Activated naive CD4-positive, alpha-beta T cell treated with anti-CD3 and anti-CD28 coated beads, Interleukin-2, amount 50 U/mL, for 24 hours (primary cell): Measurements from ENCODE around the gene STAG2.
A peak's percentile ranks its signal among the peaks of the same experiment; 100 is the strongest.

Experiments
- H3K27ac Mint-ChIP-seq: one replicate; pipeline ENCODE4 v1.8.0; 2021; ENCODE audit warnings: mild to moderate bottlenecking, mixed read lengths
- H3K27me3 Mint-ChIP-seq: one replicate; pipeline ENCODE4 v1.8.0; 2021; ENCODE audit warnings: mixed read lengths
- H3K36me3 Mint-ChIP-seq: one replicate; pipeline ENCODE4 v1.8.0; 2021; ENCODE audit warnings: mixed read lengths
- H3K4me1 Mint-ChIP-seq: one replicate; pipeline ENCODE4 v1.8.0; 2021; ENCODE audit warnings: mixed read lengths
- H3K4me3 Mint-ChIP-seq: one replicate; pipeline ENCODE4 v1.8.0; 2021; ENCODE audit warnings: mild to moderate bottlenecking, mixed read lengths
- H3K9me3 Mint-ChIP-seq: one replicate; pipeline ENCODE4 v1.8.0; 2021; ENCODE audit warnings: mixed read lengths

The STAG2 gene

GRCh38 chrX:123964156-123964834, 2.8 kb downstream of the STAG2 start:
- H3K27ac Mint-ChIP-seq, result peak overlapping the region; percentile 99
- H3K27me3 Mint-ChIP-seq, result no peaks in the 10 kb centered on the region
- no peaks in the 10 kb centered on the region for H3K9me3 Mint-ChIP-seq
- peak overlapping the region; percentile 99 for H3K4me3 Mint-ChIP-seq
- H3K36me3 Mint-ChIP-seq, result no peaks in the 10 kb centered on the region
- H3K4me1 Mint-ChIP-seq, result peaks cover 55% of the 10 kb centered on the region

DNA sequence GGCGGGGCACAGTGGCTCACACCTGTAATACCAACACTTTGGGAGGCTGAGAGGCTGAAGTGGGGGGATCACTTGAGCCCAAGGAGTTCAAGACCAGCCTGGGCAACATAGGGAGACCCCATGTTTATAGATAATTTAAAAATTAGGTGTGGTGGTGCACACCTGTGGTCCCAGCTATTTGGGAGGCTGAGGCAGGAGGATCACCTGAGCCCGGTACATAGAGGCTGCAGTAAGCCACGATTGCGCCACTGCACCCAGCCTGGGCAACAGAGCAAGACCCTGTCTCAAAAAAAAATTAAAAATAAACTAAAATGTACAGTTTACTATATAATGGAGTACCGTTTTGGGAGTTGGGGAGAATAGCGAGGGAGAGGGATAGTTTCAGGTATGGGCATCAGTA, 4.2 kb downstream of the STAG2 start:
- Mint-ChIP-seq H3K27me3 (no peaks in the 10 kb centered on the region), H3K9me3 (no peaks in the 10 kb centered on the region), H3K4me3 (peak overlapping the region; percentile 36), H3K36me3 (no peaks in the 10 kb centered on the region), H3K27ac (no peak overlapping the region), H3K4me1 (peaks cover 64% of the 10 kb centered on the region)

- Mint-ChIP-seq H3K27ac (no peak overlapping the region), H3K9me3 (no peaks in the 10 kb centered on the region), H3K4me1 (peaks cover 78% of the 10 kb centered on the region), H3K4me3 (peak overlapping the region; percentile 11), H3K36me3 (no peaks in the 10 kb centered on the region), H3K27me3 (no peaks in the 10 kb centered on the region)
Observed at GRCh38 chrX:123967497-123967896, 6.0 kb downstream of the STAG2 start.

- Mint-ChIP-seq H3K4me1 (peaks cover 77% of the 10 kb centered on the region), H3K9me3 (no peaks in the 10 kb centered on the region), H3K27ac (peak overlapping the region; percentile 65), H3K4me3 (no peak overlapping the region), H3K36me3 (no peaks in the 10 kb centered on the region), H3K27me3 (no peaks in the 10 kb centered on the region)
Observed at GRCh38 chrX:123968383-123969050, 7.0 kb downstream of the STAG2 start.

DNA sequence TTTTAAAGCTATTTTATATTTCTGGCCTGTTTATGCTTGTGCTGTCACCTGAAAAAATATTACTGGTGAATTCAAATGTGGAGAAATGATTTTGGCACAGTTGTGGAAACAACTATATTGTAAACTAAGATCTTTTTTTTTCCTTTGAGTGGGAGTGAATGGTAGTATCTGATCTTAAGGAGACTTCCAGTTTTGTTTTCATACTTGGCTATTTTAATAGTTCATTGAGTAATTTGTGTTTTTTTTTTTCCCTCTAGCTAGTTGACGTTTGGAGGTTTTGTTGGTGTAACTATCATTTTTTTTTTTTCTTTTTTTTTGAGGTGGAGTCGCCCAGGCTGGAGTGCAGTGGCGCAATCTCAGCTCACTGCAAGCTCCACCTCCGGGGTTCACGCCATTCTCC, 10.5 kb downstream of the STAG2 start:
- H3K27me3 Mint-ChIP-seq, result no peaks in the 10 kb centered on the region
- peaks cover 56% of the 10 kb centered on the region for H3K4me1 Mint-ChIP-seq
- H3K27ac Mint-ChIP-seq, result no peak overlapping the region

DNA sequence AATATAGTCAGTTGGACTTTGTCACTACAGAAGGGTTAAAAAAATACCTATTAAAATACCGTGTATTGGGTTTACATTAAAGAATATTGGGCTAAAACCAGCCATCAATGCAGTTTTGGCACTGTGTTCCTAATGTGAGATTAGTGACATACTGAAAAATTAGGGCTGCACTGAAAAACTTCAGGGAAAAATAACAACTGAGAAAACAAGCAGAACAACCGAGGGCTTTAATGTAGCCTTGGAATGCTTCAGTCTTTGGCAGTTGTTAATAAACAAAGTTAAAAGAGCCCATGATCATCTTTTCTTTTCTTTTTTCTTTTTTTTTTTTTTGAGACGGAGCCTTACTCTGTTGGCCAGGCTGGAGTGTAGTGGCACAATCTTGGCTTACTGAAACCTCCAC, 12.4 kb downstream of the STAG2 start:
- H3K4me3 Mint-ChIP-seq, result no peak overlapping the region

More for the DNA sequence above, 10.5 kb downstream of the STAG2 start:
- Mint-ChIP-seq H3K9me3 (no peaks in the 10 kb centered on the region), H3K36me3 (no peaks in the 10 kb centered on the region), H3K4me3 (peak overlapping the region; percentile 47)

DNA sequence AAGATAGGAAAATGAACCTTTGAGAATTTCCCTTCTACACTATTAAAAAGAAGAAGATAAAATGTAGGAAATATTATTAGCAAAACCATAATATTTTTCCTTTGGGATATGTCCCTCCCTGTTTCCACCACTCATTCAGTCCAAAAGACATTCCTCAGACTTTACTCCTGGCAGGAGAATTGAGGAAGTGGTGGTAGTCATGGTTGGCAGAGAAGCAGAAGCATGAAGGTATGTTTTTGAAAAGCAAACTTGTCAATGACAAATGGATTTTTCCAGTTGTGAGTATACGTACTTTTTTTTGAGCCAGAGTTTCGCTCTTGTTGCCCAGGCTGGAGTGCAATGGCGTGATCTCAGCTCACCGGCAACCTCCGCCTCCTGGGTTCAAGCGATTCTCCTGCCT, 13.7 kb downstream of the STAG2 start:
- Mint-ChIP-seq H3K4me1 (peaks cover 55% of the 10 kb centered on the region), H3K9me3 (no peaks in the 10 kb centered on the region), H3K36me3 (no peaks in the 10 kb centered on the region), H3K4me3 (no peak overlapping the region), H3K27me3 (no peaks in the 10 kb centered on the region), H3K27ac (no peak overlapping the region)

More for the DNA sequence above, 12.4 kb downstream of the STAG2 start:
- no peak overlapping the region for H3K27ac Mint-ChIP-seq
- H3K9me3 Mint-ChIP-seq, result no peaks in the 10 kb centered on the region
- H3K4me1 Mint-ChIP-seq, result peaks cover 53% of the 10 kb centered on the region
- no peaks in the 10 kb centered on the region for H3K36me3 Mint-ChIP-seq
- no peaks in the 10 kb centered on the region for H3K27me3 Mint-ChIP-seq

DNA sequence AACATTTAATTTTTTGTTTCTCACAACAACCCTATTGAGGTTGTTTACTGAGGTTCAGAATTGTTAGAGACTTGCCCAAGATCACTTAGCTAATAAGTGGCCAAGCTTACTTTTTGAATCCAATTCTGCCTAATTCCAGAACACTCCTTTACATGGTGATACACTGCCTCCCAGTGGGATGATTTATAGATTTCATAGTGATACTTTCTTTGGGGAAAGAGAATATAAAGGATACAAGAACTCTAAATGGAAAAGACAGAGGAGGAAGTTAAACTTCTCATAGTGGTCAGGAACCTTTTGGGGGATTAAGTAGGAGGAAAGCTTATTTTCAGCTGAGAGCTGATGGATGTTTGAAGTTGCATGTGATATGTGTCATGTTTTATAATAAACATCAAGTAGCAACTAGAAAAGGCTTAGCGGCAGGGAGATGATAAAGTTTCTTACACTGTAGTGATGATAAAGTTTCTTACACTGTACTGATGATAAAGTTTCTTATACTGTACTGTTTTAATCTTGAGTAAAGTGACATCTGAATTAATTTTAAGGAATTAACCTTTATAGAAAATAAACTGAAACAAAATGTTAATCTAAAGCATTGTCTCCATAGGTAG, 15.3 kb downstream of the STAG2 start:
- peak overlapping the region; percentile 68 for H3K4me3 Mint-ChIP-seq
- H3K27ac Mint-ChIP-seq, result peak overlapping the region; percentile 83
- no peaks in the 10 kb centered on the region for H3K9me3 Mint-ChIP-seq
- peaks cover 55% of the 10 kb centered on the region for H3K4me1 Mint-ChIP-seq
- H3K27me3 Mint-ChIP-seq, result no peaks in the 10 kb centered on the region
- no peaks in the 10 kb centered on the region for H3K36me3 Mint-ChIP-seq

GRCh38 chrX:123983240-123983639, 21.7 kb downstream of the STAG2 start:
- Mint-ChIP-seq H3K27ac (peak overlapping the region; percentile 52), H3K4me3 (peak overlapping the region; percentile 78), H3K27me3 (no peaks in the 10 kb centered on the region), H3K36me3 (peaks cover 2% of the 10 kb centered on the region), H3K4me1 (peaks cover 65% of the 10 kb centered on the region), H3K9me3 (no peaks in the 10 kb centered on the region)

DNA sequence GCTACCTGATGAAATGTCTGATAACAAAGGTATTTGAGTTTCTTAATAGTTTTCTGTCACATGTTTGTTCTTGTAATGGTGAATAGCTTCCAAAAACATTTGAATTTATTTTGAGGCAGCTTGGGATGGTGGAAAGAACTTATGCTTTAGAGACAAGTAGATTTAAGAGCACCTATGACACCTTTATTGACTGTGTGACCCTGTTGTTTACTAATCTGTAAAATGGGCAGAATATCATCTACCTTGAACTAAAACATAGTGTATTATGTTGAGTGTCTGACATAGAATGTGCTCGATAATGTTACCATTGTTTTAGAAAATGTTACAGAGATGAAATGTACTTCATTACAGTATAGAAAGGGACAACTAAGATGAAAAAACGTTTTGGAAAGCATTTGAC, 24.9 kb downstream of the STAG2 start:
- peaks cover 2% of the 10 kb centered on the region for H3K36me3 Mint-ChIP-seq
- no peak overlapping the region for H3K4me3 Mint-ChIP-seq
- H3K4me1 Mint-ChIP-seq, result peaks cover 62% of the 10 kb centered on the region
- H3K9me3 Mint-ChIP-seq, result no peaks in the 10 kb centered on the region
- H3K27ac Mint-ChIP-seq, result peak overlapping the region; percentile 46
- no peaks in the 10 kb centered on the region for H3K27me3 Mint-ChIP-seq

DNA sequence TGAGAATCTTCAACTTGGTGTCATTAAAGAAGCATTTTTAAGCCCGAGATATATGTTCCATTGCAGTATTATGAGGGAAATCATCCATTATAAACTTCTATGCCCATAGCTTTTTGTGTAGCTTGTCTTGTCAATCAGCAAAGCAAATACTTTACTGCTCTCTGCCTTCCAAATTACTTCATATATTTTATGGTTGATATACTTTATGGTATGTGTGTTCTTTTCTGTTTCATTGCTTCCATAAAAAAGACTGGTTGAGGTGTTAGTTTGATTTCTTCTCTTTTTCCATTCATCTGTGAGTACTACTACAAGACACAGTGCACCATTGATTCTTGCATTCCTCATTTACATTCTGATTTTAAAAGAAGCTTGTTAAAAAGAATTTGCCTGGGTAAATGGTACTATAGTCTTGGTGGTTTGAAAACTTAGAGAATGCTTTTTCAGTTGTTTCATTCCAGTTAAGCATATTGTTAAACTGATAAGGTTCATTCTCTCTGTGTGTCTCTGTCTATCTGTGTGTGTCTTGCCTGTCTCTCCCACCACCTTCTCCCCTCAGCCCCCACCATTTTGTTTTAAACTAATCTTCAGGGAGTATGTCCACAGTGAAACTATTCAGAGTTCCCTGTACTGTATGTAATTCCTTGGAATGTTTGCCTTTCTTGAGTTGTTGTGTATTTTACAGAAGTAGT, 27.1 kb downstream of the STAG2 start:
- no peak overlapping the region for H3K4me3 Mint-ChIP-seq
- no peaks in the 10 kb centered on the region for H3K9me3 Mint-ChIP-seq
- peaks cover 57% of the 10 kb centered on the region for H3K4me1 Mint-ChIP-seq
- no peaks in the 10 kb centered on the region for H3K27me3 Mint-ChIP-seq
- peak overlapping the region; percentile 52 for H3K27ac Mint-ChIP-seq
- H3K36me3 Mint-ChIP-seq, result no peaks in the 10 kb centered on the region

GRCh38 chrX:123989235-123989634, 27.7 kb downstream of the STAG2 start:
- Mint-ChIP-seq H3K4me1 (peaks cover 59% of the 10 kb centered on the region), H3K4me3 (no peak overlapping the region), H3K36me3 (no peaks in the 10 kb centered on the region), H3K9me3 (no peaks in the 10 kb centered on the region), H3K27me3 (no peaks in the 10 kb centered on the region), H3K27ac (no peak overlapping the region)

DNA sequence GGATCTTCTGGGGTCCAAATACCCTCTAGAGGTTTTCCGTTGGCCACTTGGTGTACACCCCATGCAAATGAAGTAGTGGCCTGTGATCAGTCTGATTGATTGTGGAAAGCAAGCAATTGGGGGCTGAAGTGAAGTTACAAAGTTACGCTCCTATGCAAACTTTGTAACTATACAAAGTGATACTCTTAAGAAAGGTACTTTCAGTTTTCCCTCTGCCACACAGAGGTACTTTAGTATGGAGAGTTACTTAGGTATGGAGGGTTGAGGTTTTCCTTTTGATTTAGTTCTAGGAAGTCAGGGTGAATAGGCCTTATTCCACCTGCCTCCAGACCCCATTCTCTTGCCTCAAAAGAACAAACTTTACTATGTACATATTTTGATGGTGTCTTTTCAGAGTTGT, 28.7 kb downstream of the STAG2 start:
- H3K4me1 Mint-ChIP-seq, result peaks cover 66% of the 10 kb centered on the region
- no peak overlapping the region for H3K27ac Mint-ChIP-seq
- no peak overlapping the region for H3K4me3 Mint-ChIP-seq
- no peaks in the 10 kb centered on the region for H3K27me3 Mint-ChIP-seq
- H3K36me3 Mint-ChIP-seq, result no peaks in the 10 kb centered on the region
- no peaks in the 10 kb centered on the region for H3K9me3 Mint-ChIP-seq

DNA sequence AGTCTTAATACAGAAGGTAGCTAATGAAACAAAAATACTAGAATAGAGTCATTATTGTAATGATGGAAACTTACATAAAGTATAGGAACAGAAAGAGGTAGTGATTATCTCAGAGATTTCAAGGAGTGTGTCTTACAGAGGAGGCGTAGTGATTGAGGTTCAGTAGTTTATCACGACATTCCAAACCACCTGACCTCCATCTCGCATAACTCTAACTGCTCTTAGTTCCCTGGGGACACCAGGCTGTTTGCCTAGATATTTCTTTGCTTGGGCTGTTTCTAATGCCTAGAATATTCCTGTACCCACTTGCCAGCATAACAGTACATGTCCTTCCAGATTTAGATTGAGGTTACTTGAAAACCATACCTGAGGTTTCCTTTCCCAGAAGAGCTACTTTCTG, 29.1 kb downstream of the STAG2 start:
- Mint-ChIP-seq H3K4me3 (no peak overlapping the region), H3K27ac (no peak overlapping the region), H3K27me3 (no peaks in the 10 kb centered on the region), H3K36me3 (no peaks in the 10 kb centered on the region), H3K9me3 (no peaks in the 10 kb centered on the region), H3K4me1 (peaks cover 65% of the 10 kb centered on the region)

DNA sequence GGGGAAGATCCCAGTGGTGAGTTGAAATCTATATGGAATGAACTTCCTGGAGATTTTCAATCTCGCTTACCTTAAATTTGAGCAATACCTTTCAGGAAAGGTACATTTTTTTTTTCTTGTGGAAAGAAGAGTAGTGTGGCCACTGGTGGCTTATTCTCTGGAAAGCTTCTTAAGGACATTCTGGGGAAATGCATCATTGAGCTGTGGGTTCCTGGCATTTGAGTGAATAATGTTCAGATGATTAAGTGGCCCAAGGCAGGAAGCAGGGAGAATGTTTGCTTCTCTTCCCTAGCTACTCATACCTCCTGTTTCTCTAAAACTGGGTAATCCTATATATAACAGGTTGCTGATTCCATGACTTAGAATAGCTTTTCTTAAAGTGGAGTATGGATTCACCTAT, 31.8 kb downstream of the STAG2 start:
- no peak overlapping the region for H3K27ac Mint-ChIP-seq
- H3K9me3 Mint-ChIP-seq, result no peaks in the 10 kb centered on the region
- no peak overlapping the region for H3K4me3 Mint-ChIP-seq
- H3K27me3 Mint-ChIP-seq, result no peaks in the 10 kb centered on the region
- H3K36me3 Mint-ChIP-seq, result no peaks in the 10 kb centered on the region
- H3K4me1 Mint-ChIP-seq, result peaks cover 63% of the 10 kb centered on the region
